Spinal cord (tissue), 10 donors: Measurements from ENCODE around the gene ZDHHC6. TPM values are rescaled to one million over a fixed set of nuclear protein-coding genes. Genes with fewer than 3 reads are reported as not detected.

Experiments
- DNase-seq, 6 donors: peaks; one replicate each; pipeline versions ENCODE4 v3.0.0 to v3.0.0-alpha.2; 2013 to 2015; ENCODE audit warnings: low spot score in 6 of 6, low read depth in 4 of 6
- H3K27ac ChIP-seq: one replicate; pipeline ENCODE4 v1.5.1; 2013; ENCODE audit warnings: low read depth, low read length, control low read depth
- H3K27me3 ChIP-seq: one replicate; pipeline ENCODE4 v1.6.1; 2013; ENCODE audit warnings: low read length; ENCODE audit not compliant: control insufficient read depth, insufficient read depth
- H3K36me3 ChIP-seq: one replicate; pipeline ENCODE4 v1.6.1; 2013; ENCODE audit warnings: low read length; ENCODE audit not compliant: control insufficient read depth, insufficient read depth
- H3K4me1 ChIP-seq: one replicate; pipeline ENCODE4 v1.6.1; 2013; ENCODE audit warnings: low read length; ENCODE audit not compliant: control insufficient read depth, insufficient read depth
- H3K4me3 ChIP-seq: one replicate; pipeline ENCODE4 v1.5.1; 2013; ENCODE audit warnings: low read depth, low read length, control low read depth
- H3K9me3 ChIP-seq: one replicate; pipeline ENCODE4 v1.6.1; 2013; ENCODE audit warnings: low read length; ENCODE audit not compliant: control insufficient read depth, insufficient read depth
- WGBS: methylation state at CpG from one replicate; pipeline ENCODE4 v1.1.5; 2013; ENCODE audit warnings: missing lambda C conversion rate; ENCODE audit not compliant: insufficient coverage; 5-methylcytosine and 5-hydroxymethylcytosine counted together
- polyA plus RNA-seq, 2 donors: library from polyadenylated mRNA; unstranded; fragments of 120-200 nt; gene quantifications; one replicate each; pipeline ENCODE4 v1.2.1, GENCODE V29; 2013; ENCODE audit not compliant: insufficient read length in 2 of 2
- total RNA-seq, 2 donors: library from RNA; depleted of rRNA in 1 of 2; stranded (reverse); fragments of 120-200 nt in 1 of 2; fragments of >200 nt in 1 of 2; gene quantifications; one replicate each; pipeline versions ENCODE4 v1.2.3 to v1.2.4, GENCODE V29; 2013 to 2014
- donor health status: healthy.

ZDHHC6 gene
- total and polyA plus RNA-seq, 4 donors = 33.0 to 49.0 (median 40.9) TPM

GRCh38 chr10:112447620-112447928 lies 860 bp upstream of the ZDHHC6 start:
- WGBS = 0% methylated on average over 5 of the region's 10 CpGs

GRCh38 chr10:112446055-112446854 lies 459 bp downstream of the ZDHHC6 start:
- peaks cover 6% of the 10 kb centered on the region for H3K4me1 ChIP-seq
- DNase-seq = peak in 1 of 6 donors; percentile 2

More at GRCh38 chr10:112447620-112447928, 860 bp upstream of the ZDHHC6 start:
- H3K4me1 ChIP-seq = peaks cover 6% of the 10 kb centered on the region
- H3K9me3 ChIP-seq = no peaks in the 10 kb centered on the region
- H3K4me3 ChIP-seq = peak overlapping the region; percentile 98
- no peak for DNase-seq
- no peaks in the 10 kb centered on the region for H3K27me3 ChIP-seq
- no peak overlapping the region for H3K27ac ChIP-seq
- H3K36me3 ChIP-seq = peaks cover 3% of the 10 kb centered on the region

GRCh38 chr10:112442063-112442462 lies 4.7 kb downstream of the ZDHHC6 start:
- Histone ChIP-seq H3K36me3 (peaks cover 4% of the 10 kb centered on the region), H3K27me3 (no peaks in the 10 kb centered on the region)
- WGBS = no CpG with 5 or more reads among the region's 3 CpGs

More at GRCh38 chr10:112446055-112446854, 459 bp downstream of the ZDHHC6 start:
- Histone ChIP-seq H3K27ac (peak overlapping the region; percentile 86), H3K36me3 (peaks cover 3% of the 10 kb centered on the region), H3K4me3 (peak overlapping the region; percentile 98), H3K27me3 (no peaks in the 10 kb centered on the region), H3K9me3 (no peaks in the 10 kb centered on the region)
- WGBS = 4% methylated on average over 17 of the region's 20 CpGs

GRCh38 chr10:112441520-112441919 lies 5.2 kb downstream of the ZDHHC6 start:
- H3K27me3 ChIP-seq = no peaks in the 10 kb centered on the region
- peaks cover 6% of the 10 kb centered on the region for H3K4me1 ChIP-seq
- no peak for DNase-seq
- no peak overlapping the region for H3K4me3 ChIP-seq
- H3K9me3 ChIP-seq = no peaks in the 10 kb centered on the region
- no CpG with 5 or more reads among the region's 1 CpG for WGBS
- H3K27ac ChIP-seq = no peak overlapping the region
- H3K36me3 ChIP-seq = peaks cover 4% of the 10 kb centered on the region

More at GRCh38 chr10:112442063-112442462, 4.7 kb downstream of the ZDHHC6 start:
- Histone ChIP-seq H3K27ac (no peak overlapping the region), H3K4me3 (no peak overlapping the region), H3K4me1 (peaks cover 6% of the 10 kb centered on the region), H3K9me3 (no peaks in the 10 kb centered on the region)
- DNase-seq = no peak

GRCh38 chr10:112438356-112438755 lies 8.4 kb downstream of the ZDHHC6 start:
- H3K9me3 ChIP-seq = no peaks in the 10 kb centered on the region
- no CpG with 5 or more reads among the region's 4 CpGs for WGBS
- no peak overlapping the region for H3K4me3 ChIP-seq
- H3K4me1 ChIP-seq = no peaks in the 10 kb centered on the region
- peaks cover 7% of the 10 kb centered on the region for H3K36me3 ChIP-seq
- no peaks in the 10 kb centered on the region for H3K27me3 ChIP-seq
- H3K27ac ChIP-seq = no peak overlapping the region
- no peak for DNase-seq

GRCh38 chr10:112434988-112435619 lies 11.6 kb downstream of the ZDHHC6 start:
- Histone ChIP-seq H3K9me3 (no peaks in the 10 kb centered on the region), H3K27me3 (no peaks in the 10 kb centered on the region), H3K36me3 (peaks cover 7% of the 10 kb centered on the region), H3K4me3 (no peak overlapping the region), H3K27ac (no peak overlapping the region), H3K4me1 (no peaks in the 10 kb centered on the region)
- DNase-seq = peak in 3 of 6 donors; percentile 22 to 85 (median 59)
- WGBS = no CpG with 5 or more reads among the region's 2 CpGs

GRCh38 chr10:112433136-112433535 lies 13.6 kb downstream of the ZDHHC6 start:
- no CpG with 5 or more reads among the region's 2 CpGs for WGBS

GRCh38 chr10:112429654-112430230 lies 17.0 kb downstream of the ZDHHC6 start:
- DNase-seq = no peak
- Histone ChIP-seq H3K27me3 (no peaks in the 10 kb centered on the region), H3K4me3 (no peak overlapping the region), H3K9me3 (no peaks in the 10 kb centered on the region), H3K36me3 (peaks cover 8% of the 10 kb centered on the region), H3K27ac (no peak overlapping the region), H3K4me1 (no peaks in the 10 kb centered on the region)
- WGBS = 95% methylated on average over 2 of the region's 15 CpGs

More at GRCh38 chr10:112433136-112433535, 13.6 kb downstream of the ZDHHC6 start:
- DNase-seq = no peak
- Histone ChIP-seq H3K27me3 (no peaks in the 10 kb centered on the region), H3K9me3 (no peaks in the 10 kb centered on the region), H3K4me3 (no peak overlapping the region), H3K27ac (no peak overlapping the region), H3K4me1 (no peaks in the 10 kb centered on the region), H3K36me3 (peaks cover 8% of the 10 kb centered on the region)

GRCh38 chr10:112429147-112429546 lies 17.6 kb downstream of the ZDHHC6 start:
- peaks cover 7% of the 10 kb centered on the region for H3K36me3 ChIP-seq
- 87% methylated on average over 3 of the region's 3 CpGs for WGBS

More at GRCh38 chr10:112429147-112429546, 17.6 kb downstream of the ZDHHC6 start:
- Histone ChIP-seq H3K4me1 (no peaks in the 10 kb centered on the region), H3K27ac (no peak overlapping the region), H3K9me3 (no peaks in the 10 kb centered on the region), H3K27me3 (no peaks in the 10 kb centered on the region), H3K4me3 (no peak overlapping the region)
- no peak for DNase-seq
